ENCODE results near the gene ADGRG1.

DNA sequence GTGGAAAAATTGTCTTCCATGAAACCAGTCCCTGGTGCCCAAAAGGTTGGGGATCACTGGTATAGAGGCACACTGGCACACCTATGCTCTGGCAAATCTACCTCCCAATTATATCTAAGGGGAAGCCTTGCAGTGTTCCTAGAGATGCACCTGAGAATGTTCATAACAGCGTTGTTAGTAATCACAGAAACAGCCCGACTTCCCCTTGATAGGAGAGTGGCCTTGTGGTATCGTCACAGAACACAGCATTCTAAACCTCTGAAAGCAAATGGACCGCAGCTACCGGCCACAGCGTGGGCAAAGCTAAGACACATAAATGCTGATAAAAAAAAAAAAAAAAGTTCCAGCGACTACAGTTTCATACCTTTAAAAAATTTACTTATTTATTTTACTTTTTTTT is 39.1 kb upstream of the ADGRG1 start:
- no peak for TF ChIP-seq POLR2A (IDR thresholded peaks at IDR 0.05)
- no peak for TF ChIP-seq EP300 (IDR thresholded peaks at IDR 0.05; ENCODE audit: low read depth)
- TF ChIP-seq, protein P1, sequence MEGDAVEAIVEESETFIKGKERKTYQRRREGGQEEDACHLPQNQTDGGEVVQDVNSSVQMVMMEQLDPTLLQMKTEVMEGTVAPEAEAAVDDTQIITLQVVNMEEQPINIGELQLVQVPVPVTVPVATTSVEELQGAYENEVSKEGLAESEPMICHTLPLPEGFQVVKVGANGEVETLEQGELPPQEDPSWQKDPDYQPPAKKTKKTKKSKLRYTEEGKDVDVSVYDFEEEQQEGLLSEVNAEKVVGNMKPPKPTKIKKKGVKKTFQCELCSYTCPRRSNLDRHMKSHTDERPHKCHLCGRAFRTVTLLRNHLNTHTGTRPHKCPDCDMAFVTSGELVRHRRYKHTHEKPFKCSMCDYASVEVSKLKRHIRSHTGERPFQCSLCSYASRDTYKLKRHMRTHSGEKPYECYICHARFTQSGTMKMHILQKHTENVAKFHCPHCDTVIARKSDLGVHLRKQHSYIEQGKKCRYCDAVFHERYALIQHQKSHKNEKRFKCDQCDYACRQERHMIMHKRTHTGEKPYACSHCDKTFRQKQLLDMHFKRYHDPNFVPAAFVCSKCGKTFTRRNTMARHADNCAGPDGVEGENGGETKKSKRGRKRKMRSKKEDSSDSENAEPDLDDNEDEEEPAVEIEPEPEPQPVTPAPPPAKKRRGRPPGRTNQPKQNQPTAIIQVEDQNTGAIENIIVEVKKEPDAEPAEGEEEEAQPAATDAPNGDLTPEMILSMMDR (IDR thresholded peaks at IDR 0.05): no peak
- TF ChIP-seq POLR2AphosphoS5 (IDR thresholded peaks at IDR 0.05): no peak

Measured in transverse colon (tissue), 4 donors.